K562 (cell line): ENCODE results near the gene UBAC2. TPM values are rescaled to one million over a fixed set of nuclear protein-coding genes. Genes with fewer than 3 reads are reported as not detected.

ENCODE experiments used
- ATAC-seq: fragments of 200-7000 bp; cut with Tn5 transposase; 3 replicates; pipeline ENCODE4 v1.9.1; 2020; ENCODE audit warnings: moderate library complexity
- BruUV-seq: library from RNA; stranded (reverse); fragments of 400-500 nt; replicated peaks from 2 replicates; lab custom pipeline; 2021; lab: Mats Ljungman, UMichigan
- CTCF ChIA-PET: fragments of 300-600 bp; formaldehyde crosslinking; extraction: SDS; loops from one replicate; lab custom pipeline; 2021; ENCODE audit warnings: low intra/inter-chr PET ratio; lab: Yijun Ruan, JAX
- POLR2A ChIA-PET: fragments of 300-600, 350-650 bp; sonication (Branson Sonifier 250); formaldehyde crosslinking; extraction: SDS; loops from one replicate; lab custom pipeline; 2021; ENCODE audit warnings: antibody characterized with exemption, inconsistent platforms; lab: Yijun Ruan, JAX
- DNase-seq, 4 experiments: peaks; one replicate each; pipeline versions ENCODE4 v3.0.0 to v3.0.0-alpha.2; 2011 to 2018; ENCODE audit warnings: low spot score in 3 of 4, mixed read lengths in 3 of 4; ENCODE audit errors: extremely low read depth in 1 of 4
- FAIRE-seq: peaks from 2 replicates; lab custom pipeline; 2011; peaks lifted over from hg19 to GRCh38; lab: Jason Lieb, UNC
- H2AFZ ChIP-seq: 2 replicates; pipeline ENCODE4 v1.6.0; 2011; ENCODE audit warnings: low read depth, low read length, control low read depth, inconsistent platforms
- H3K27ac ChIP-seq: fragments of 200-600 bp; 3 replicates; pipeline ENCODE4 v1.8.0; 2011; ENCODE audit warnings: low read depth, mild to moderate bottlenecking, control low read depth, inconsistent platforms, low read length, moderate library complexity, mixed read lengths; ENCODE audit errors: extremely low read depth
- H3K27me3 ChIP-seq, 2 experiments: fragments of 300-600 bp in 1 of 2; 2 replicates in 1 of 2; 3 replicates in 1 of 2; pipeline versions ENCODE4 v1.6.0 to v1.8.0; 2011; ENCODE audit warnings: inconsistent platforms in 2 of 2, low read length in 2 of 2, mild to moderate bottlenecking in 1 of 2, mixed read lengths in 1 of 2, moderate library complexity in 1 of 2; ENCODE audit not compliant: control insufficient read depth in 2 of 2, insufficient read depth in 2 of 2
- H3K36me3 ChIP-seq: fragments of 300-600 bp; 3 replicates; pipeline ENCODE4 v1.8.0; 2011; ENCODE audit warnings: mild to moderate bottlenecking, low read length, inconsistent platforms; ENCODE audit not compliant: control insufficient read depth, insufficient read depth
- H3K4me1 ChIP-seq, 2 experiments: fragments of 200-600 bp in 1 of 2; replicated peaks in 1 of 2; 2 replicates in 1 of 2; 3 replicates in 1 of 2; pipeline versions ENCODE4 v1.5.1 to v1.8.0; 2011; ENCODE audit warnings: inconsistent platforms in 2 of 2, low read length in 2 of 2, mild to moderate bottlenecking in 1 of 2, mixed read lengths in 1 of 2, moderate library complexity in 1 of 2; ENCODE audit not compliant: control insufficient read depth in 2 of 2, insufficient read depth in 2 of 2
- H3K4me2 ChIP-seq: 2 replicates; pipeline ENCODE4 v1.6.1; 2011; ENCODE audit warnings: low read length, control low read depth, inconsistent platforms, mixed read lengths; ENCODE audit not compliant: insufficient read depth
- H3K4me3 ChIP-seq: fragments of 200-600 bp; sonication (generic), shearing (Covaris generic); 2 replicates; pipeline ENCODE4 v1.5.1; 2016; ENCODE audit warnings: control low read depth, inconsistent platforms
- H3K79me2 ChIP-seq: fragments of 200-600 bp; 3 replicates; pipeline ENCODE4 v1.8.0; 2011; ENCODE audit warnings: low read length, inconsistent platforms; ENCODE audit not compliant: control insufficient read depth, insufficient read depth
- H3K9ac ChIP-seq, 2 experiments: 2 replicates each; pipeline versions ENCODE4 v1.6.0 to v1.6.1; 2011; ENCODE audit warnings: low read depth in 2 of 2, low read length in 2 of 2, control low read depth in 1 of 2, inconsistent platforms in 1 of 2, mild to moderate bottlenecking in 1 of 2, mixed read lengths in 1 of 2; ENCODE audit not compliant: insufficient read depth in 1 of 2
- H3K9me1 ChIP-seq: one replicate; pipeline ENCODE4 v1.6.0; 2011; ENCODE audit warnings: inconsistent platforms, mild to moderate bottlenecking, low read length, moderate library complexity; ENCODE audit not compliant: control insufficient read depth, insufficient read depth
- H3K9me3 ChIP-seq: replicated peaks from 2 replicates; pipeline ENCODE4 v1.5.1; 2011; ENCODE audit warnings: low read depth, low read length, inconsistent platforms; ENCODE audit not compliant: control insufficient read depth, insufficient read depth
- H4K20me1 ChIP-seq: replicated peaks from 2 replicates; pipeline ENCODE4 v1.6.1; 2011; ENCODE audit warnings: low read length, inconsistent platforms, mixed read lengths; ENCODE audit not compliant: control insufficient read depth, insufficient read depth
- CEBPB ChIP-seq: fragments of 450-650 bp; IDR thresholded peaks from 2 replicates; pipeline ENCODE4 v1.6.1; 2016; ENCODE audit warnings: missing genetic modification characterization, missing compliant biosample characterization
- CEBPG ChIP-seq, 3 experiments: fragments of 200-800 bp in 1 of 3; sonication (Bioruptor generic) in 1 of 3; sonication (generic) in 1 of 3; formaldehyde crosslinking in 1 of 3; IDR thresholded peaks in 2 of 3; conservative IDR thresholded peaks in 1 of 3; 2 replicates each; pipeline versions ENCODE4 v1.6.1 to v1.8.0; 2016 to 2022; ENCODE audit warnings: missing compliant biosample characterization in 2 of 3, missing genetic modification characterization in 2 of 3, mild to moderate bottlenecking in 1 of 3, missing genetic modification reagents in 1 of 3
- LEF1 ChIP-seq: fragments of 450-650 bp; IDR thresholded peaks from 2 replicates; pipeline ENCODE4 v1.6.1; 2016; ENCODE audit warnings: mild to moderate bottlenecking
- WGBS: fragments of 100-300 bp; shearing (Covaris generic); methylation state at CpG from one replicate; pipeline ENCODE4 v1.1.6; 2016; ENCODE audit warnings: low coverage, mixed read lengths; ENCODE audit not compliant: insufficient coverage; ENCODE audit errors: missing lambda C conversion rate; 5-methylcytosine and 5-hydroxymethylcytosine counted together
- in situ Hi-C: fragments of 300-500 bp; cut with MboI; formaldehyde crosslinking; loops from 4 replicates; pipeline ENCODE4 v1.15.0; 2018; ENCODE audit warnings: inconsistent platforms, mixed read lengths
- intact Hi-C: fragments of 100-400 bp; cut with micrococcal nuclease; formaldehyde crosslinking; loops from 2 replicates; pipeline ENCODE4 v1.14.2; 2022
- polyA plus RNA-seq, 8 experiments: library from polyadenylated mRNA; depleted of rRNA in 4 of 8; stranded (reverse) in 5 of 8; unstranded in 3 of 8; fragments of >200 nt; fragmentation: Nextera tagmentation in 2 of 8; fragmentation: Illumina TruSeq in 1 of 8; extraction: Ambion mirVana in 2 of 8; extraction: Trizol in 1 of 8; gene quantifications; 2 replicates each; pipeline versions ENCODE4 v1.2.1 to v1.2.3, GENCODE V29; 2011 to 2014; ENCODE audit warnings: inconsistent platforms in 1 of 8, missing spikeins in 1 of 8
- total RNA-seq, 7 experiments: library from RNA; depleted of rRNA in 6 of 7; stranded (reverse); fragments of >200 nt in 6 of 7; fragmentation: Illumina TruSeq in 2 of 7; extraction: Trizol in 2 of 7; gene quantifications; 2 replicates each; pipeline versions ENCODE4 v1.2.1 to v1.2.3, GENCODE V29; 2011 to 2021; ENCODE audit warnings: low replicate concordance in 1 of 7
- TF ChIP-seq, protein P1 (sequence below), 2 experiments: fragments of 450-650 bp; formaldehyde crosslinking in 1 of 2; IDR thresholded peaks; 2 replicates each; pipeline versions ENCODE4 v1.4.0 to v1.6.1; 2014 to 2020; ENCODE audit warnings: mild to moderate bottlenecking in 2 of 2, borderline replicate concordance in 1 of 2, low read depth in 1 of 2
- TF ChIP-seq, protein P2 (sequence below): fragments of 450-650 bp; IDR thresholded peaks from 2 replicates; pipeline ENCODE4 v1.6.1; 2016; ENCODE audit warnings: missing biosample characterization, missing genetic modification characterization

The UBAC2 gene
- total and polyA plus RNA-seq, 9 of the 15 experiments (the other 6 are each of a cell fraction or from before 2014, with no cell fraction given): 6.0 to 84.1 (median 32.3) TPM

DNA sequence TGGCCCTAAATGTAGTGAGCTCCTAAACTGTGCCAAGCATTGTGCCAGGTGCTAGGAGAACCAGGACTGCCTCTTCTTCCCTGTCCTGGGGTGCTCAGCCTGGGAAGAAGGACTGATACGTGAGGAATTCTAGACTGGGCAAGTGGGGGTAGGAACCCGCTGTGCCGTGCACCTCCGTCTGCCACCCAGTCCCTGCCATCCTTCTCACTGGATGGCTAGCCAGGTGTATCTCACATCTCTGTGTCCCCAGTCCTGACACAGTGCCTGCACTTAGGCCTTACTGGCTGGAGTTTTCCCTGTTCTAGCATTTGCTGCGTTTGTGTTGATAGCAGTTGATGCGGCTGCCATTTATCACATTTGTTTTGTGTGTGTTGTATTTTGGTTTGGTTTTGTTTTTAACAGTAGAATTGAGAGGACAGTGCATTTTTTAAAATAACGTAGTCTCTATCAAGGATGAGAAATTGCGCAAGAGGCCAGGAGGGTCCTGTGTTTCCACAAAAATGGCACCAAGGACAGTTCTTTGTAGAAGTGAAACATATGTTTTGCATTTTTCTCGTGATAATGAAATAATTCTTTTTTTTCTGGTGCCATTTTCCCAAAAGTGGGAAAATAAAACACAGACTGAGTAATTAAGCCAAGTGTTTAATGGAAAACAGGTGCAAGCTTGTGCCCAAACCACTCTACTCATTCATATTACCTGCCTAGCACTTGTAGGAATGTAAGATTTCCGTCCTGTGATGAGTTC lies 111.3 kb downstream of the UBAC2 start:
- WGBS: 76% methylated on average over 10 of the region's 10 CpGs
- Histone ChIP-seq H4K20me1 (no peaks in the 10 kb centered on the region), H3K36me3 (peaks cover 14% of the 10 kb centered on the region; the same call in 2 of the 3 replicates), H3K27ac (peak overlapping the region; percentile 33; the same call in 1 of the 3 replicates), H3K9ac (no peak overlapping the region), H3K4me3 (no peak overlapping the region), H3K9me3 (no peaks in the 10 kb centered on the region), H3K4me2 (no peak overlapping the region), H3K79me2 (peaks cover 26% of the 10 kb centered on the region; the same call in 2 of the 3 replicates), H3K27me3 (no peaks in the 10 kb centered on the region), H2AFZ (no peak overlapping the region), H3K4me1 (peaks cover 10 to 41% of the 10 kb centered on the region in 2 experiments), H3K9me1 (no peaks in the 10 kb centered on the region)
- no TSS peak for BruUV-seq
- in situ Hi-C loops: no loop called here
- intact Hi-C loops: no loop called here
- no peak for FAIRE-seq
- no peak for DNase-seq
- ATAC-seq: no peak
- ChIA-PET CTCF (no interaction called here), POLR2A (interaction anchor here (0.7 to 1.2 kb wide), 2 partner anchors 10 to 12 kb away, joined by 3 to 4 read pairs; no protein-coding TSS in a partner anchor)
- TF ChIP-seq LEF1: no peak
- TF ChIP-seq, protein P1, sequence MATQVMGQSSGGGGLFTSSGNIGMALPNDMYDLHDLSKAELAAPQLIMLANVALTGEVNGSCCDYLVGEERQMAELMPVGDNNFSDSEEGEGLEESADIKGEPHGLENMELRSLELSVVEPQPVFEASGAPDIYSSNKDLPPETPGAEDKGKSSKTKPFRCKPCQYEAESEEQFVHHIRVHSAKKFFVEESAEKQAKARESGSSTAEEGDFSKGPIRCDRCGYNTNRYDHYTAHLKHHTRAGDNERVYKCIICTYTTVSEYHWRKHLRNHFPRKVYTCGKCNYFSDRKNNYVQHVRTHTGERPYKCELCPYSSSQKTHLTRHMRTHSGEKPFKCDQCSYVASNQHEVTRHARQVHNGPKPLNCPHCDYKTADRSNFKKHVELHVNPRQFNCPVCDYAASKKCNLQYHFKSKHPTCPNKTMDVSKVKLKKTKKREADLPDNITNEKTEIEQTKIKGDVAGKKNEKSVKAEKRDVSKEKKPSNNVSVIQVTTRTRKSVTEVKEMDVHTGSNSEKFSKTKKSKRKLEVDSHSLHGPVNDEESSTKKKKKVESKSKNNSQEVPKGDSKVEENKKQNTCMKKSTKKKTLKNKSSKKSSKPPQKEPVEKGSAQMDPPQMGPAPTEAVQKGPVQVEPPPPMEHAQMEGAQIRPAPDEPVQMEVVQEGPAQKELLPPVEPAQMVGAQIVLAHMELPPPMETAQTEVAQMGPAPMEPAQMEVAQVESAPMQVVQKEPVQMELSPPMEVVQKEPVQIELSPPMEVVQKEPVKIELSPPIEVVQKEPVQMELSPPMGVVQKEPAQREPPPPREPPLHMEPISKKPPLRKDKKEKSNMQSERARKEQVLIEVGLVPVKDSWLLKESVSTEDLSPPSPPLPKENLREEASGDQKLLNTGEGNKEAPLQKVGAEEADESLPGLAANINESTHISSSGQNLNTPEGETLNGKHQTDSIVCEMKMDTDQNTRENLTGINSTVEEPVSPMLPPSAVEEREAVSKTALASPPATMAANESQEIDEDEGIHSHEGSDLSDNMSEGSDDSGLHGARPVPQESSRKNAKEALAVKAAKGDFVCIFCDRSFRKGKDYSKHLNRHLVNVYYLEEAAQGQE (IDR thresholded peaks at IDR 0.05; ENCODE audit: borderline replicate concordance): peak; percentile 67
- TF ChIP-seq, protein P1 (CRISPR knock-in tag; IDR thresholded peaks at IDR 0.05; ENCODE audit: low read depth): no peak
- TF ChIP-seq, protein P2, sequence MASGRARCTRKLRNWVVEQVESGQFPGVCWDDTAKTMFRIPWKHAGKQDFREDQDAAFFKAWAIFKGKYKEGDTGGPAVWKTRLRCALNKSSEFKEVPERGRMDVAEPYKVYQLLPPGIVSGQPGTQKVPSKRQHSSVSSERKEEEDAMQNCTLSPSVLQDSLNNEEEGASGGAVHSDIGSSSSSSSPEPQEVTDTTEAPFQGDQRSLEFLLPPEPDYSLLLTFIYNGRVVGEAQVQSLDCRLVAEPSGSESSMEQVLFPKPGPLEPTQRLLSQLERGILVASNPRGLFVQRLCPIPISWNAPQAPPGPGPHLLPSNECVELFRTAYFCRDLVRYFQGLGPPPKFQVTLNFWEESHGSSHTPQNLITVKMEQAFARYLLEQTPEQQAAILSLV (tag): 0 out of 2 replicates have a peak, but pooled peaks have one; percentile 25
- peak; percentile 55; the same call in 1 of the 2 replicates for TF ChIP-seq CEBPG (CRISPR knock-in tag; IDR thresholded peaks at IDR 0.05)
- TF ChIP-seq CEBPG (tag; conservative IDR thresholded peaks at IDR 0.05 in 1 of 2, IDR thresholded peaks at IDR 0.05 in 1 of 2): peak; percentile 79 to 89
- TF ChIP-seq CEBPB (tag): peak; percentile 94
